Measurements from ENCODE around the gene PKD1L1.

Gene PKD1L1

DNA sequence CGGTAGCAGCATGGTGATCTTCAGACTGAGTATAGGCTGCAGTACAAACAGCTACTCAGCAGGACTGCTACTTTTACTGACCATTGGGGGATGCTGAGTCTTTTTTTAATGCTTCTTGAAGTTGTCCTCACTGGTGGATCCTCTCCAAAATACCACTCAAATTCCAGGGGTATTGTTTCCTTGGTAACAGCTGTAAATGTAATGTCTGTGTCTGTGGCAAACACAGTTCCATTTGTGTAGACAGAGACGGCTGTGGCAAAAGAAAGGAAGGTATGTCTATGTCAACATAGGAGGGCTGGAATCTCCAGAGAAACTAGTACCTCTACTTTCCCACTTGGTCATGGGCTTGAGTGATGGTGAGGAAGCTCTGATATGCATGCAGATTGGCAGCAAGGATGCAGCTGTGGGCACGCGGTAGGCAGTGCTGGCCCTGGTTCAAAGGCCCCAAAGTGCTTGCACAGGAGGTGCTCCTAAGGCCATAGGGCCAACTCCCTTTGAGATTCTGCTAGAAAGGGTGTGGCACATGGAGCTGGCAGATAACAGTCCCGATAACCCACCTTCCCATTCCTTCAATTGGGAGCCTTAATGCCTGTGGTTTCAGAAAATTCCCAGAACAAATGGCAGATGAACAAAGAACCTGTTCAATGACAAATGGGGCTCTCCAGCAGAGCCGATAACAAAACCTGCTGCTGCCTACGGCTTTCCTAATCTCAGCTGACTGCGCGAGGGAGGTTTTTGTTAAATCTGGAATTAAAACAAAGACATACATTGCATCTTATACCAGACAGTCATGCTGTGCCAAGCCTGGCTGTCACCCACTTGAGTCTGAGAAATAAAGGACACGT, 43.0 kb downstream of the PKD1L1 start:
- no peak for DNase-seq (ENCODE audit: low read depth in 3 of 3, low spot score in 1 of 3)

DNA sequence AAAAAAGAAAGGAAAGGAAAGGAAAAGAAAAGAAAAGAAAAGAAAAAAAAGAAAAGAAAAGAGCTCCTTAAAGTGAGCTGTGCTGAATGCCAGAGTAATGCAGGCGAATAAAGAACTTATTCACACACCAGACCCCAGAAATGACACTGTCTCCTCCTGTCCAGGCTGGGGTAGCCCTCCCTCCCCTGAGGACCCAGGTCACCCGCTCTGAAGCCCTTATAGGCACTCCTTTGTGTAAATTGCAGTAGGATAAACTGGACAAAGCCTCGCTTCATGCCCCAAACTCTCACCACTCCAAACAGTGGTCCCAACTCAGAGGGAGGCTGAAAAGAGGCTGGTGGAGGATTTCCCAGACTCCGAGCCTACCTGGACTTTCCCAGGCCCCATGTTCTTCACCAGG, 46.3 kb downstream of the PKD1L1 start:
- DNase-seq (ENCODE audit: low read depth in 3 of 3, low spot score in 1 of 3): no peak

DNA sequence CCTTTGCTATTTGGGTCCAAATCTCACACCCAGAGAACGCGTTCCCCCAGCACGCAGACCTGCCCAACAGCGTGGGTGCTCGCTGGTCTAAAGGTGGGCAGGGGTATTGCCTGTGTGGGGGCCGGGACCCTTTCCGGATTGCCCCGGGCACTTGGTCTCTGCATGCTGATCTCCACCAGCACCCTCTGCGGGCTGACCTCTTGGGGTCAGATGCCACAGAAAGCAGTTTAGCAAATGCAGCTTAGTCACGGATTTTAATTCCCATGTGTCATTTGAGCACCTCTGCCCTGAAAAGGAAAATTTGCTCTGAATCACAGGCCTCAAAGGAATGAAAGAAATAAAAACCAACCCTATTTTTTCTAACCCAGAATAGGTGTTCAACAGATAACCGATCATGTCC, 46.7 kb downstream of the PKD1L1 start:
- no peak for DNase-seq (ENCODE audit: low read depth in 3 of 3, low spot score in 1 of 3)

DNA sequence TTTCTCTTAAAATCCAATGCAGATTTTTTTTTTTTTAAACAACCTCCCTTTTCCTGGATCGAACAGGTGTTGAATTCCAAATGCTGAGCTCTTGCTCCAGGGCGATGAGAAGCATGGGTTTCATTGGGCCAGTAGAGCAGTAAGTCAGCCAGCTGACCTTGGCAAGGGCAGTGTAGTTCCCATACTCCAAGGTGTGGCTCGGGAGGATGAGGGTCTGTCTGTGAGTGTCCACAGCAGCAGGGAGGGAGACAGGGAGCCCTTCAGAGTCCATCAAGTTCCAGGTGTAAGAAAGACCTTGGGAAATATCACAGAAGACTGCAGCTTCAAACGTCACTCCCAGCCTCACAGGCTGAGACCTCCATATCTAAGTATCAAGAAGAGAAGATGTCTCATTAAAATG, 50.4 kb downstream of the PKD1L1 start:
- DNase-seq (ENCODE audit: low read depth in 3 of 3, low spot score in 1 of 3): no peak

DNA sequence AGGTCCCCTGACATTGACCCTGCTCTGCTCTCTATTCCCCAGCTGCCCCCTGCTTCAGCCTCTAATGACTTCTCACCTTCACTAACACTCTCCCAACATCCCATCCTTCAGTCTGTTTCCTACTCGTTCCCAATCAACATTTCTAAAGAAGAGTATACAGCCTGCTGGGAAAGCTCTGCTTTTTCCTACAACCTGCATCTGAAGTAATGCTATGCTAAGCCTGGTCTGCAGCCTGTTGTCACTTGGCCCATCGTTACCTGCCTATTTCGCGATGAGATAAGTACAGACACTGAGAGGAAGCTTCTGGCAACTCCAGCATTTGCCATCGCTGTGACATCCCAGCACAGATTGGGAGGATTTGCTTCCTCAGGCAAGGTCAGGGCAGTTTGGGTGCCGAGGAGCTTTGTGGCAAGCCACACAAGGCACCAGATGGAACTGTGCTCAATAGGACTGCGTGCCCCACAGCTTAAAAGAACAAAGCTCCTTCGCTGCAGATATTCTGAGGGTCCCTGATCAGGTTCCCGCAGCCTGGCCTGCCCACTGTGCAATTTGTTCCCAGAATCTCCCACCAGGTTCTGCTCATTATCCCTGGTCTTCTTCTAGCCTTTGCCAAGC, 51.4 kb downstream of the PKD1L1 start:
- no peak for DNase-seq (ENCODE audit: low read depth in 3 of 3, low spot score in 1 of 3)

DNA sequence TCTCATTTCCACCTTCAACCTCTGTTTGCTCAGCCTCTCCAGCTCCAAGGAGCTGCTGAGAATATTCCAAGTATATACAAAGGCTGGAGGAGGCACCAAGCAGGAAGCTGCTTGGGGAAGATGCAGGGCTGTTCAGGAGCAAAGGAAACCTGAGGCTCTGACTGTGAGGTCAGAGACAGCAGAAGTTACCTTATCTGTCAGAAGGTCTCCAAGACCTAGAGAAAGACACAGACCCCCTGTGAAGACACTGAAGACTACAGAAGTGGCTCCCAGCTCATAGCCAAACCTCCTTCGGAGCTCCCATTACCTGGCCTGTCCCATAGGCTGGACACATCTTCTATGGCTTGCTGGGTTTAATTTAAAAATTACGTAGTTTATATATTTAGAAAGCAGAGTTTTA, 53.2 kb downstream of the PKD1L1 start:
- no peak for DNase-seq (ENCODE audit: low read depth in 3 of 3, low spot score in 1 of 3)

DNA sequence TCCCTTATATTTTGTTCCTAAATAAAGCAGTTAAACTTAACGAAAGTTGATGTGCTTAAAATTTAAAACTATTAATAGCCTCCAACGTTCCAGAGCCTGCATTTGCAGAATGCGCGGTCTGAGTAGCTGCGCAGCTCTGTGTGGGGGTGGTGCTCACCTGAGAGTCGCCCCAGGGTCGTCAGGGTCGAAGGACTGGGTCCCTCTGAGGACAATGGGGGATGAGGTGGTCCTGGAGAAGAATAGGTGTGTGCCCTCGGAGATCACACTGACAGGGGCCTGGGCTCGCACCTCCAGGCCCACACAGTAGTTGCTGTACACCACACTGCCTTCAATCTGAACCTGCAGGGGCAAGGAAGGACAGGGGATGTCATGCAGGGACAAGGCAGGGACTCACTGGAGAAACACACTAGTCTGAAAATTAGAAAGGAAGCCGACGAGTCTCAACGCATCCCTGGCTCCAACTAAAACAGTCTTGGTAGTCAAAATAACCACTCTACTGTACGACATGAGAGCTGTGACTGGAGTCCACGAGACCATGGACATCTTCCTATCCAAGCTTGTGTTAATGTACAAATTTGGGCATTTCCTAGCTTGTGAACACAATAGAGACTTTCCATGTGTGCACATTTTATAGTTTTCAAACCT, 54.4 kb downstream of the PKD1L1 start:
- no peak for DNase-seq (ENCODE audit: low read depth in 3 of 3, low spot score in 1 of 3)

DNA sequence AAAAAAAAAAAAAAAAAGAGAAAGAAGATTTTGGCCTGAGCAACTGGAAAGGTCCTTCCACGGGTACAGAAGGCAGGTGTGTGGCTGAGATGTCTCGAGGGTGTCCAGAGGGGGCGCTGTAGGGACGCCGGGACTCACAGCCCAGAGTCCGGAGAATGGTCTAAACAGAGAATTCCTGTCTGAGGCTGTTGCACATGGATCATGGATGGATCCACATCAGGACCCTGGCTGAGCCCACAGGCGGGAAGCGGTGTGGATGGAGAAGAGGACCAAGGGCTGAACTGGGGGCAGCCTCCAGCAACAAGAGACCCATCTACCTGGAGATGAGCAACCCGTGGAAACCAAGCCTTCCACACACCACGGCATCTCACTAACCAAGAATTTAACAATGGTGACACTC, 55.0 kb downstream of the PKD1L1 start:
- DNase-seq (ENCODE audit: low read depth in 3 of 3, low spot score in 1 of 3): no peak

DNA sequence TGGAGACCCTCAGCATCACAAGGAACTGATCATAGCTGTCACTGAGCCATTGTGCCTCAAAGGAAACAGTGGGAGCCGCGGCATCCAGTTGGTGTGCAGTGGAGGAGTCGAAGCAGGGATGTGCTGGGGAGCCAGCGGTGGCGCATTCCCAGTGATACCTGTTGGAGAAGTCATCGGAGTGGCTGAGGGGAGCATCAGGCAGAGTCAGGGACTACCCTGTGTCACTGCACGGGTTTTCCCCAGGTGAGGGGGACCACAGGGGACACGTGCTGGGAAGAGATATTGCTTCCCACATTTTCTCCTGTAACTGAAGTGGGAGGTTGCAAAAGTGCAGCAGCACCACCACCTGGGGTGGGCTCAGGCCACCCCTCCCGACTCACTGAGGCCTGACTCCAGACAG, 57.7 kb downstream of the PKD1L1 start:
- DNase-seq (ENCODE audit: low read depth in 3 of 3, low spot score in 1 of 3): no peak

DNA sequence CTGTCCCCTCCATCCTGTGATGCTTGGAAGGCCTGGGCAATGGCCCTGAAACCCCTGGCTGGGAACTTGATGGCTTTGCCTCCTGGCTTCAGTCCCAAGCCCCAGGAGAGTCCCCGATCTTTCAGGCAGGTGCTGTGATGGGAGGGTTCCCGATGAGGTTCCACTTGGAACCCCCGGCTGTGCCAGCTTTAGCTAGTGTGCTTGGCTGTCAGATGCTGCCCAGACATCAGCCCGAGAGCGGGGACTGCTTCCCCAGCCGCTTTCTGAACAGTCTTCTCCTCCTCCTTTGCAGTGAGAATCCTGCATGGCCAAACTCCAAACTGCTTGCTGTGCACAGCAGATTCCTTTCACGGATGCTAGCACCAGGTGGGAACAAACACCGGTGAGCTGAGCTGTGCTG, 58.1 kb downstream of the PKD1L1 start:
- no peak for DNase-seq (ENCODE audit: low read depth in 3 of 3, low spot score in 1 of 3)

DNA sequence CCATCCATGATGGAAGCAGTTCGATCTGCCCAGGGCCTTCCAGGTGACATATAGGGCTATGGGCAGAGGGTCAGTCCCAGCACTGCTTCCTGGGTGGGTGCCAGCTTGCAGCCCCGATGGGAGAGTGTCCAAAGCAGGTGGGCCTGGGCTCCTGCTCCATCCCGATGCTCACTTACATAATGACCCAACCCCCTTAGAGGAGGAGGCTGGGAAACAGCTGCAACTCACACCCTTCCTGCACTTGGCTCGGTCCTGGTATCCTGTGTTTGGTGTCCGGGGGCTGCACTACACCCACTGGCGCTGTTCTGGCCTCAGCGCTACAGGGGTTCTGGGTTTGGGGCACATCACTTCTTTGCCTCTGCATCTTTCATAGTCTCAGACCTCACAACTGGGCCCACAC, 58.5 kb downstream of the PKD1L1 start:
- DNase-seq (ENCODE audit: low read depth in 3 of 3, low spot score in 1 of 3): no peak

DNA sequence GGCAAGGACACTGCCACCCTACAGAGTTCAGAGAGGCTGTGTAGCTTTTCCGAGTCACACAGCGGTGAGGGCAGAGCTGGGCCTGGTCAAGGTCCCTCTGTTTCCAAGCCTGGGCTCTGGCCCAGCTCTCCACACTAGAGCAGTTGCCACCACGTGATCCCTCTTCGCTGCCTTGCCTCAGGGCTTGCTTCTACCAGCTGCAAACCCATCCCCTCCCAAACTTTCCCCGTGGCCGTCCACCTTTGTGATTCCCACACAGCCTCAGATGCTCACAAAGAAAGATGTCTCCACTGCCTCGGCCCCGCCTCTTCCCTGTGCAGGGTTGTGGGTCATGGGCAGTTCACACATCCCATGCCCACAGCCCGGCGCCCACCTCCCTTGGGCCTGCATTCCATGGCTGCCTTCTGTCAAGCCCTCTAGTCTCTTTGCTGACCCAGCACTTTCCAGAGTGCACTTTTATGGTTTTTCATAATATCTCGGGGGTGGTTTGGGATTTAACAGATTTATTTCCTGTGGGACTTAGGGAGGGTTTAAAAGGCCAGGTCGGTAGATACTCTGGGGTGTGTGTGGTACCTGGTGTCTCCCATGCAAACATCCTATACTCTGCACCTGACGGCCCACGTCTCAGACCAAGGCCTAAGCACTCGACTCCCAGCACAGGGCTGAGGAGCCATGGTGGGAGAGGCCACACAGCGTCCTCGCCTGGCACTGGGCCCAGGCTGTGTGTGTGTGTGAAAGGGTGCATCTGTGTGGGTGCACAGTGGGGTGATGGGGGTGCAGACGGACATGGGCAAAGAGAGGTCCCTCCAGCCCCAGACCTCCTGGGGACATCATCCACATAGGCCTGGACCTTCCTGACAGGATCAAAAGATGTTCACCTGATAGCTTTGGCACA, 59.6 kb downstream of the PKD1L1 start:
- DNase-seq (ENCODE audit: low read depth in 3 of 3, low spot score in 1 of 3): no peak

DNA sequence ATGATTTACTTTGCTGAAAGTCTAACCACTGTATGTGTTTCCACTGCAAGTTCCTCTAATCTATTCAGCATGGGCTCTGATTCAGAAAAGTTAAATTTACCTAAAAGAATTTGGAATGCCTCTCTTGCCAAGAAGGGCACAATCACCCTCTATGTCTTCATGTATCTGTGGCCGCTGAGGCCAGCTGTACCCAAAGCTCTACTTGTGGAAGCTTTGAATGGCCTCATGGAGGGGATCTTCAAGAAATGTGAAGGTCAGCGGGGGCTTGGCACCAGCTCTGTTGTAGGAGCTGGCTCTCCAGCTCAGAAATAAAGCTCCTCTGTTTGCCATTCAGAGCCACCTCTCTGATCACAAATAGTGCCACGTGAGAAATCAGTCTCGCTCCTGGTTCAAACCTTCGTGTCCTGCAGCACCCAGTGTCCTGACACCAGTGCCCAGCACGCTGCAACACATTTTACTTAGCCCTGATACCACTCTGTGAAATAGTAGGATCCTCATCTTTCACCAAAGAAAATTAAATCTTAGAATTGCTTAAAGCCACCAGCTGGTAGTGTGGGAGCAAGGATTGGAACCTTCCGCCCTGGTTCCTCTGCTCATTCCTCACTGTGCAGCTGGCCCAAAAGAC, 61.1 kb downstream of the PKD1L1 start:
- DNase-seq (ENCODE audit: low read depth in 3 of 3, low spot score in 1 of 3): no peak

DNA sequence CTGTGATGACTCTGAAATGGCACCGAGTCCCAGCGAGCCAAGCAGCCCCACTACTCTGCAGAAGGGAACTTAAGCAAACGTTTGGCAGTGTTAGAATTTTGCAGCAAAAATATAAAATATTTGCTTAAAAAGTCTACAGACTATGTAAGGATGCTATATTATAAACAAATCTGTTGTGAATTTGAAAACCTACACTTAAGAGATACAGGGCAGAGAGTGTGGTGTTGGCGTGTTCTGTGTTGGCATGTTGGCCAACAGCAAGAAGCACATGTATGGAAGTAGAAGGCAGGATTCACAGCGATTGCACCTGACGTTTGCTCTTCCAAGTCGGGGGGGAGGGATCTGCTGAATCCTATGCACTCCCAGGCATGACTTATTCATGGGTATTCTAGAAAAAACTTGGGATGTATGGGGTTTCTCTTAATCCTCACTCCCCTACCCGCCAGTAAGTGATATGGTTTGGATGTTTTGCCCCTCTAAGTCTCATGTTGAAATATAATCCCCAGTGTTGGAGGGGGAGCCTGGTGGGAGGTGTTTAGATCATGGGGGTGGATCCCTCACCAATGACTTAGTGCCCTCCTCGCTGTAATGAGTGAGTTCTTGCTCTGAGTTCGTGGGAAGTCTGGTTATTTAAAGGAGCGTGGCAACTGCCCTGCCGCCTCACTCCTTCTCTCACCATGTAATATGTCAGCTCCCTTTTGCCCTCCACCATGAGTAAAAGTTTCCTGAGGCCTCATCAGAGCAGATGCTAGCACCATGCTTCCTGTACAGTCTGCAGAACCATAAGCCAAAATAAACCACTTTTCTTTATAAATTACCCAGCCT, 62.1 kb downstream of the PKD1L1 start:
- no peak for DNase-seq (ENCODE audit: low read depth in 3 of 3, low spot score in 1 of 3)

DNA sequence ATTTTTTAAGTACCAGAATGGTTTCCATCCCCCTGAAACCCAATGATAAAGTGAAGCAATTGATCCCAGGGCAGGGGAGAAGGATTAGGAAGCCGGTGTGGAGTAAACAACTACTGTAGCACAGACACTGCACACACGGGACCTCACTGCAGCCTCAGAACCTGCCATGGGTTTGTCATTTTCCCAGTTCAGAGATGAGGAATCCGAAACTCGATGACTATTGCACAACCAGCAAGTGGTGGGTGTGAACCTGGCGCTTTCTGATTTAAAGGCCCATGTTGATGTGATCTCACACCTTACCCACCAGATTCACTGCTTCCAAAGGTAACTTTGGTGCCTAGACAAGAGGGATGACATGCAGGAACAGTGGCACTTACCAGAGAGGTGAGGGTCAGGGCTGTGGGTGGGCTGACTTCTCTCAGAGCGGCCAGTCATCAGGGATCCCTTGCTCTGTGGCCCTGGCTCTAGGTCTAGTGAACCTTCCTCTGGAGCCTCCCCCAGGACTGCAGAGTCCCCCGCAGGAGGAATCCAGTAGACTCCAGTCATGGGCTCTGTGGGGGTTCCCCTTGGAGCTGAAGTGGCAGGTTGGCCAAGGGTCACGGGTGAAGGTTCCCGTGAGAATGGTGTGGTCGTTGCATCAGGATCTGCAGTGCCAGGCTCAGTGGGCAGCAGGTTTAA, 62.8 kb downstream of the PKD1L1 start:
- DNase-seq (ENCODE audit: low read depth in 3 of 3, low spot score in 1 of 3): no peak

DNA sequence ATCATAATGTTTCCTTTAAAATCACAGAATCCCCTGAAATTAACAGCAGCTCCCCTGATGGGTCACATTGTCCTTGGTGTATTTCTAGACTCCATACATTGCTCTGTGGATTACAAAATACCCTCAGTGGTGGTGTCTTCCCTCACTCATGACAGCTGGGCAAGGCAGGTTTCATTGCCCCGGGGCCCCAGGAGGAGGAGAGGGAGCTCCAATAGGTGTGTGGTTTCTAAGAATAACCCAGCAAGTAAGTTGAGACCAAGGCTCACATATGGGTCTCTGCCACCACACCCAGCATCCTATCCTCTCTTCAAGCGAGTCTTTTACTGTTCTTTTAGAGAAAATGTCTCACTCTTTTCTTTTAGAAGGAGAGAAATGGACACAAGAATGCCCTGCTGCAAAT, 63.6 kb downstream of the PKD1L1 start:
- no peak for DNase-seq (ENCODE audit: low read depth in 3 of 3, low spot score in 1 of 3)

DNA sequence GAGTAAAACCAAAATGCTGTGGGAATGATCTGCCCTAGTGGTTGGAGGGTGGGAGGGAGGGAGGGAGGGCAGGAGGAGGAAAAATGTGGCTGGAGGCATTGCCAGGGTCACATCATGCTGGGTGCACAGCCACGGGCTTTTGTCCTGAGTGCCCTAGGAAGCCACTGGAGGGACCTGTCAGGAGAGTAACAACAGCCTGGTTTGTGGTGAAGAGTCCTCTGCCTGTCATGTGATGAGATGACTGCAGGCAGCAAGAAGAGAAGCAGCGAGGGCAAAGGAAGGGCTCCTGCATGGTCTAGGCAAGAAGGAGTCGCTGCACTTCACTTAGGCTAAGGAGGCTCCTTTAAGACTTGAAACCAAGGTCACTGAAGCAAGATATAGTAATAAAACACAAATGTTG, 65.6 kb downstream of the PKD1L1 start:
- no peak for DNase-seq (ENCODE audit: low read depth in 3 of 3, low spot score in 1 of 3)

DNA sequence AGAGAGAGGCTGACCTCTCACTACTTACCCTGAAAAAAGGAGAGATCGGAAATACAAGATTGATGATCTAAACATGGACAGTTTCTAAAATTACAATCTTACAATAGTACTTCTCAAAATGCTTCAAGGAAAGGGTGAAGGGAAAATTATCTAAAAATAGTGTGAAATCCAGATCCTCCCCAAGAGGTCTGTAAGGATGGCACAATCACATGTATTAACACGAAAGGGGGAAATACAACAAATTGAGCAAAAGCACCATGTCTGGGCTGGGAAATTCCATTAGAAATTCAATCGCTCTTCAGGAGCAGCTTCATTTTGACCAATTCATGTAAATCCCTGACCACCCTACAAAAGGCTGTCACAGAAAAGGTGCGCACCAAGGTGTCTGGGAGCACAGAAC, 67.0 kb downstream of the PKD1L1 start:
- no peak for DNase-seq (ENCODE audit: low read depth in 3 of 3, low spot score in 1 of 3)

DNA sequence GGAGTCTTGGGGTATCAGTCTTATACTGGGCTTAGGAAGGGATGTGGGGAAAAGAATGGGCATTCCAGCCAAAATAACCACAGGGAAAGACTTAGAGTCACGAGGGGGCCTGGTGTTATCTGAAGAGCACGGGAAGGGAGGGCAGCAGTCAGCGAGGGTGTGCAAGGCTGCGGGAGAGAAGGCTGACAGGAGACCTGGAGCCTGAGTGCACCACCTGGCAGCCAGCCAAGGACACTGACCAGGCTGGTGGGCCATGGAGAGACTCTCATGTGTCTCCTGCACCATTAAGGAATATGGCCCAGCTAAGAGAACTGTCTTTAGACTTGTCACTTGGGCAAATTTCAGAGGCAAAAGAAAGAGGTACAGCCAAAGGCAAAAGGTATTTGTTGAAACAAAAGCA, 69.6 kb downstream of the PKD1L1 start:
- DNase-seq (ENCODE audit: low read depth in 3 of 3, low spot score in 1 of 3): no peak

DNA sequence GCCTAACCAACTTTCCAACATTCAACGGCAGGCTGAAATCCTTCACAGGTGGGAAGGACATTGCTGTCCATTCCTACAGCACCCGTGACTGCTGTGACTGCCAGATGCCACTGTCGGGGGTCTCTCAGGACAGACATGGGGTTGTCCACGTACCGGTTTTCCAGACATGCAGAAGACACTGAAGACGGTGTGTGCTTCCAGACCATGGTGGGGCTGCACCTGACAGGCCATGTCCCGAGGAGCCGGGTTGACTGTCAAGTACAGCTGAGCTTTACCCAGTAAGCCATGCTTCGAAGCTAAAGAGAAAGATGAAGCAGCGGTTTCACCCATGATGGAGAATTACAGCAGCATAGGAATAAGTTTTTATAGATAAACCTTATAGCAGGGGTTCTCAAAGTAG, 70.9 kb downstream of the PKD1L1 start:
- no peak for DNase-seq (ENCODE audit: low read depth in 3 of 3, low spot score in 1 of 3)
